Left lung (tissue), 10 donors: ENCODE results near the gene NECAB2. TPM values are rescaled to one million over a fixed set of nuclear protein-coding genes. Genes with fewer than 3 reads are reported as not detected.

Source experiments
- ATAC-seq: fragments of 200-7000 bp; cut with Tn5 transposase; one replicate; pipeline ENCODE4 v1.9.1; 2020; ENCODE audit warnings: moderate library complexity
- DNase-seq, 4 donors: peaks; one replicate each; pipeline ENCODE4 v3.0.0-alpha.2; 2013 to 2020
- H3K27ac ChIP-seq, 2 donors: fragments of 200-600 bp; sonication (generic) in 1 of 2; one replicate each; pipeline versions ENCODE4 v1.5.0 to v1.8.0; 2020 to 2021
- H3K27me3 ChIP-seq, 2 donors: fragments of 200-600 bp; sonication (generic) in 1 of 2; one replicate each; pipeline versions ENCODE4 v1.5.0 to v1.8.0; 2020 to 2021
- H3K36me3 ChIP-seq, 2 donors: fragments of 200-600 bp; sonication (generic) in 1 of 2; one replicate each; pipeline versions ENCODE4 v1.5.0 to v1.8.0; 2020 to 2021
- H3K4me1 ChIP-seq, 2 donors: fragments of 200-600 bp; one replicate each; pipeline ENCODE4 v1.8.0; 2021
- H3K4me3 ChIP-seq, 2 donors: fragments of 200-600 bp; sonication (generic) in 1 of 2; one replicate each; pipeline versions ENCODE4 v1.5.0 to v1.8.0; 2020 to 2021; ENCODE audit warnings: mild to moderate bottlenecking in 1 of 2
- H3K9me3 ChIP-seq, 2 donors: fragments of 200-600 bp; sonication (generic) in 1 of 2; one replicate each; pipeline versions ENCODE4 v1.5.0 to v1.8.0; 2020 to 2021
- intact Hi-C, 2 donors: fragments of 100-400 bp; cut with DNase I; formaldehyde crosslinking; loops; one replicate each; pipeline versions ENCODE4 v1.11.2 to v1.14.2; 2022
- polyA plus RNA-seq, 6 donors: library from polyadenylated mRNA; unstranded; fragments of 120-200 nt; gene quantifications; one replicate each; pipeline ENCODE4 v1.2.1, GENCODE V29; 2013; ENCODE audit not compliant: insufficient read length in 6 of 6
- total RNA-seq, 2 donors: library from RNA; stranded (reverse); fragmentation: NEBNext Ultra II Directional; extraction: Animal tissue kit (Norgen Biotek cat#: 25700); gene quantifications; one replicate each; pipeline ENCODE4 v1.2.1, GENCODE V29; 2021
- TF ChIP-seq, protein P1 (sequence below), 2 donors: fragments of 200-600 bp; sonication (generic) in 1 of 2; IDR thresholded peaks; one replicate each; pipeline versions ENCODE4 v1.5.0 to v1.8.0; 2021; ENCODE audit warnings: antibody characterized with exemption in 2 of 2
- donor health status: DM: no; HTN: yes; CAD: no.
- donor health status: DM: no; HTN: no; CAD: no.

The NECAB2 gene
- total and polyA plus RNA-seq, 8 donors, result 0.17 to 0.79 (median 0.42) TPM

DNA sequence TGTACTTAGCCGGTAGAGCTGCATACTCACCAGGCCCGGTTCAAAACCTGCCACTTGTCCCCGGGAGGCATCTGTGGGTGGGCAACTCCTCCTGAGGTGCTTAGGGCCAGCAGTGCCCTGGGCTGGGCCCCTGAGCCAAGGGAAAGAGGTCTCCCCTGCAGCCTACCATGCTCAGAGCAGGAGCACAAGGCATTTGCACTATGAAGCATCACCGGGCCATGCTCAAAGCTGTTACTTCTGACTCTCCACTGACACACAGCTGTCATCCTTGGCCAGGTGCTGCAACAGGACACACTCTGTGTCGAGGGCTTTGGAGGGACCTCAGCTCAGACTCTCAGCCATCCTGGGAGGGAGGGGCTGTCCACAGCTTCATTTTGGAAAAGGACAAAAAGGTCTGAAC lies 37.3 kb downstream of the NECAB2 start:
- no peak overlapping the region for H3K4me3 ChIP-seq
- ATAC-seq (no peak), DNase-seq (no peak)
- H3K27ac ChIP-seq, result no peak overlapping the region
- no peaks in the 10 kb centered on the region for H3K4me1 ChIP-seq
- TF ChIP-seq, protein P1, sequence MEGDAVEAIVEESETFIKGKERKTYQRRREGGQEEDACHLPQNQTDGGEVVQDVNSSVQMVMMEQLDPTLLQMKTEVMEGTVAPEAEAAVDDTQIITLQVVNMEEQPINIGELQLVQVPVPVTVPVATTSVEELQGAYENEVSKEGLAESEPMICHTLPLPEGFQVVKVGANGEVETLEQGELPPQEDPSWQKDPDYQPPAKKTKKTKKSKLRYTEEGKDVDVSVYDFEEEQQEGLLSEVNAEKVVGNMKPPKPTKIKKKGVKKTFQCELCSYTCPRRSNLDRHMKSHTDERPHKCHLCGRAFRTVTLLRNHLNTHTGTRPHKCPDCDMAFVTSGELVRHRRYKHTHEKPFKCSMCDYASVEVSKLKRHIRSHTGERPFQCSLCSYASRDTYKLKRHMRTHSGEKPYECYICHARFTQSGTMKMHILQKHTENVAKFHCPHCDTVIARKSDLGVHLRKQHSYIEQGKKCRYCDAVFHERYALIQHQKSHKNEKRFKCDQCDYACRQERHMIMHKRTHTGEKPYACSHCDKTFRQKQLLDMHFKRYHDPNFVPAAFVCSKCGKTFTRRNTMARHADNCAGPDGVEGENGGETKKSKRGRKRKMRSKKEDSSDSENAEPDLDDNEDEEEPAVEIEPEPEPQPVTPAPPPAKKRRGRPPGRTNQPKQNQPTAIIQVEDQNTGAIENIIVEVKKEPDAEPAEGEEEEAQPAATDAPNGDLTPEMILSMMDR (IDR thresholded peaks at IDR 0.05), result no peak
- H3K27me3 ChIP-seq, result peaks cover 0 to 61% of the 10 kb centered on the region in 2 donors
- no peaks in the 10 kb centered on the region for H3K9me3 ChIP-seq
- H3K36me3 ChIP-seq, result no peaks in the 10 kb centered on the region
- intact Hi-C loops, result no loop called here

DNA sequence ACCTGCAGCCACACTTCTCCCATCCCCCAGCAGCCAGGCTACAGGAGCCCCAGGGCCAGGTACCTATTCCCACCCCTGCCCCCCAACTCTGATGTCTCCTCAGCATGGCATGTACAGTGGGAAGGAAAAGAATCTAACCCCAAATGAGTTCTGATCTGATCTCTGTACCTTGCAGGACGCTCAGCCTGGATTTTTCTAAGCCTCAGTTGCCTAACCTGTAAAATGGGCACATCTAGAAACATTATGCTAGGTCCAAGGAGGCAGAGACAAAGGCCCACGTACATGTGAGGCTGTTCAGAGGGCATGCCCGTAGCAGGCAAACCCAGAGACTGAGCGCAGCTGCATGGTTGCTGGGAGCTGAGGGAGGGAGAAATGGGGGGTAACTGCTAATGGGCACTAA lies 39.5 kb downstream of the NECAB2 start:
- DNase-seq (no peak), ATAC-seq (no peak)
- Histone ChIP-seq H3K4me1 (no peaks in the 10 kb centered on the region), H3K4me3 (no peak overlapping the region), H3K9me3 (no peaks in the 10 kb centered on the region), H3K27ac (no peak overlapping the region), H3K36me3 (no peaks in the 10 kb centered on the region), H3K27me3 (peaks cover 0 to 47% of the 10 kb centered on the region in 2 donors)
- intact Hi-C loops, result no loop called here
- TF ChIP-seq, protein P1 (IDR thresholded peaks at IDR 0.05), result no peak

DNA sequence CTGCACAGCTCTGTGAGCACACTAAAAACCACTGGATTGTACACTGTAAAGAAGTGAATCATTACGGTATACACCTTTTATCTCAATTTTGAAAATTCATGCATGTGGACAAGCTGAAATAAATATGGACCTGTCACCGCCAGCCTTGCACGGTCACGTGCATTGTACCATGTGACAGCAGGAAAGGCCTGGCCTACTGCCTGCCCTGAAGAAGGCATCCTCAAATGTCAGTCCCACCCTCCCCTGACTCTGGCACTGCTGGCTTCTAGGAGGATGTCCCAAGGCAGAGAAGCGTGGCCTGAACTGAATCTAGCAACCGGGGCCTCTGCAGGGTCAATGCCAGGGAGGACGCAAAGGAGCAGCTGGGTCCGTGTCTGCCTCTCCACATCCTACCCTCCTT lies 39.9 kb downstream of the NECAB2 start:
- H3K9me3 ChIP-seq, result no peaks in the 10 kb centered on the region
- TF ChIP-seq, protein P1 (IDR thresholded peaks at IDR 0.05), result no peak
- H3K27ac ChIP-seq, result no peak overlapping the region
- ATAC-seq (no peak), DNase-seq (no peak)
- intact Hi-C loops, result no loop called here
- H3K4me1 ChIP-seq, result no peaks in the 10 kb centered on the region
- no peak overlapping the region for H3K4me3 ChIP-seq
- peaks cover 0 to 44% of the 10 kb centered on the region in 2 donors for H3K27me3 ChIP-seq
- no peaks in the 10 kb centered on the region for H3K36me3 ChIP-seq

DNA sequence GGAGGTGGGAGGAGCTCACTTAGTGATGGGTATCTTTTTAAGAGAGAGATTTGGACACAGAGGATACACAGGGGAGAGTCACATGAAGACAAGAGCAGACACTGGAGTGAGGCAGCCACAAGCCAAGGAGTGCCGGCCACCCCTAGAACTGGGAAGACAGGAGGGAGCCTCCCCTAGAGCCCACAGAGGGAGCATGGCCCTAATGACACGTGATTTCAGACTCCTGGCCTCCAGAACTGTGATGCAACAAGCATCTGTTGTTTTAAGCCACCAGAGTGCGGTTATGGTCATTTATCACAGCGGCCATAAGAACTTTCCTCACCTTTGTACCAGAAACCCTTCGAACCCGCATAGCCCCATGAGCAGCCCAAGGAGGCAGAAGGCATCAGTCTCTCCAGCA lies 41.2 kb downstream of the NECAB2 start:
- H3K4me3 ChIP-seq, result no peak overlapping the region
- H3K9me3 ChIP-seq, result no peaks in the 10 kb centered on the region
- no peak overlapping the region for H3K27ac ChIP-seq
- no peak for DNase-seq
- ATAC-seq, result no peak
- no peaks in the 10 kb centered on the region for H3K36me3 ChIP-seq
- H3K4me1 ChIP-seq, result no peaks in the 10 kb centered on the region
- H3K27me3 ChIP-seq, result peaks cover 0 to 37% of the 10 kb centered on the region in 2 donors
- TF ChIP-seq, protein P1 (IDR thresholded peaks at IDR 0.05), result no peak
- intact Hi-C loops, result no loop called here

DNA sequence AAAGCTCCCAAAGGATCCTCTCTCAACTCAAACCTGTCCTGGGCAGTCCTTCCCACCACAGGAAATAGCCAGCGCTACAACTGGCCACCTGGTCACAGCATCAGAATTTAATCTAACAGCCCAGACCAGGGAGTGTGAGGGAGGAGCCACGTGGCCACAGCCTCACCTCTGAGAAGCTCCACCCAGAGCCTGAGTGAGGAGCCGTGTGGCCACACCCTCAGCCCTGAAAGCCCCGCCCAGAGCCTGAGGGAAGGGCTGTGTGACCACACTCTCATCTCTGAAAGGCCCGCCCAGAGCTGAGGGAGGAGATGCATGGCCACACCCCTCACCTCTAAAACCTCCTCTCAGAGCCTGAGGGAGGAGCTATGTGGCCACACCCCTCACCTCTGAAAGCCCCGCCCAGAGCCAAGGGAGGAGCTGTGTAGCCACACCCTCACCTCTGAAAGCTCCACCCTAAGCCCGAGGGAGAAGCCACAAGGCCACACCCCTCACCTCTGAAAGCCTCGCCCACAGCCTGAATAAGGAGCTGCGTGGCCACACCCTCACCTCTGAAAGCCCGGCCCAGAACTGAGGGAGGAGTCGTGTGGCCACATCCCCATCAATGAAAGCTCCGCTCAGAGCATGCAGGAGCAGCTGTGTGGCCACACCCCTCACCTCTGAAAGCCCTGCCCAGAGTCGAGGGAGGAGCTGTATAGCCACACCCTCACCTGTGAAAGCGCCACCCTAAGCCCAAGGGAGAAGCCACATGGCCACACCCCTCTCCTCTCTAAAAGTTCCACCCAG lies 45.9 kb downstream of the NECAB2 start:
- DNase-seq, result peak in 3 of 4 donors; percentile 45 to 89 (median 83)
- ATAC-seq, result peak; percentile 92
- H3K9me3 ChIP-seq, result no peaks in the 10 kb centered on the region
- H3K36me3 ChIP-seq, result no peaks in the 10 kb centered on the region
- no peak overlapping the region for H3K4me3 ChIP-seq
- H3K27ac ChIP-seq, result no peak overlapping the region
- no peaks in the 10 kb centered on the region for H3K4me1 ChIP-seq
- intact Hi-C loops, result no loop called here
- TF ChIP-seq, protein P1 (IDR thresholded peaks at IDR 0.05), result no peak
- peaks cover 0 to 31% of the 10 kb centered on the region in 2 donors for H3K27me3 ChIP-seq
